GM18498 (cell line): ENCODE results near the gene MKS1.

Experiments used
- ATAC-seq: cut with Tn5 transposase; IDR thresholded peaks from one replicate; pipeline ENCODE4 v1.9.1; 2021; ENCODE audit warnings: mild to moderate bottlenecking, moderate library complexity; ENCODE audit not compliant: unreplicated experiment

MKS1 gene

GRCh38 chr17:58219007-58219788 is at the start of gene MKS1:
Gene MKS1 (minus strand): TSS chr17:58219255. CDS start chr17:58219230, 25 bp downstream.
- peak; percentile 96 for ATAC-seq

DNA sequence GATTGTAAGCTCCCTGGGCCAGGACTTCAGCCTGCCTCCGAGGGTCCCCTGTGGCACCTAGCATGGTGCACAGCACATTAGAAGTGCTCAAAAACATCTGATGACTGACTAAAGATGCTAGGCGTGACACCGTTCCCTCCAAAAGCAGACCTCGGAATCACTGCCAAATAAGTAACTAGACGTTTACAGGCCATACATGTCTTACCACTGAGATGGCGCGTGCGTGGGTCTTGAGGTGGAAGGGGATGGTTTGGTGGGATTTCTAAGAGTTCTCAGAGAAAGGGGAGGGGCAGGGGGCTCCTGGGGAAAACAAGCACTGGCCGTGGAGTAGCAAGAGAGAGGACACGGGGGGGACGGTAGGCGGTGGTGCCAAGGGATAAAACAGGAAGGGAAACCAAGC is 49.3 kb upstream of the MKS1 start:
- ATAC-seq, result no peak

DNA sequence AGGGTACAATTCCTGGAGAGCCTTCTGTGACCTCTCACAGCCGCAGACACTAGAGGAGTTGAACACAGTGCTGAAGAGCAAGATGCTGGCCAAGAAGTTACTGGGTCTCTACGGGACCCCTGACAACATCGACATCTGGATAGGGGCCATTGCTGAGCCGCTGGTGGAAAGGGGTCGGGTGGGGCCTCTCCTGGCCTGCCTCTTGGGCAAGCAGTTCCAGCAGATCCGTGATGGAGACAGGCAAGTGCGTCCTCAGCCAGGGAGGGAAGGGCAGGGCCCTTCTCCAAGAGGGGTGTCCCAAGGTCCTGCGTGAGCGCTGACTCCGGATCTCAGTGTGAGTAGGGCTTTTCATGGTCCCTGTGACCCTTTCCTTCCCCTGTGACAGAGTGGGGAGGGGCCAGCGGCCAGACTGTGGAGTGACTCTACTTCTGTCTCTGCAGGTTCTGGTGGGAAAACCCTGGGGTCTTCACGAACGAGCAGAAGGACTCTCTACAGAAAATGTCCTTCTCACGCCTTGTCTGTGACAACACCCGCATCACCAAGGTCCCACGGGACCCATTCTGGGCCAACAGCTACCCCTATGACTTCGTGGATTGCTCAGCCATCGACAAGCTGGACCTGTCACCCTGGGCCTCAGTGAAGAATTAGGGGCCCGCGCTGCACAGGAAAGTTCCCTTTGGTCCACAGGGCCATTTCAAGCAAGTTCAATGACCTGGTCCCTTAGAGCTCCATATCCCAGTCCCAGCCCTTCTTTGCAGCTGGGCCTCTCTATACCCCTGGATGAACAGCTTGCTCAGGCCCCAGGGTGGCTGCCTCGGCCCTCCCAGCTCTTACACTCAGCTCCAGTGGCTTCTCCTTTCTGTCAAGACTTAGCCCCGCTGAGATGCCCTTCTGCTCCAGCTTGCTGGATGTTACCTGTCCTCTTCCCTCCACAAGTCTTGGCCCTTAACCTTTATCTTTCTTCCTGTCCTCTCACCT is 48.6 kb upstream of the MKS1 start:
- no peak for ATAC-seq

DNA sequence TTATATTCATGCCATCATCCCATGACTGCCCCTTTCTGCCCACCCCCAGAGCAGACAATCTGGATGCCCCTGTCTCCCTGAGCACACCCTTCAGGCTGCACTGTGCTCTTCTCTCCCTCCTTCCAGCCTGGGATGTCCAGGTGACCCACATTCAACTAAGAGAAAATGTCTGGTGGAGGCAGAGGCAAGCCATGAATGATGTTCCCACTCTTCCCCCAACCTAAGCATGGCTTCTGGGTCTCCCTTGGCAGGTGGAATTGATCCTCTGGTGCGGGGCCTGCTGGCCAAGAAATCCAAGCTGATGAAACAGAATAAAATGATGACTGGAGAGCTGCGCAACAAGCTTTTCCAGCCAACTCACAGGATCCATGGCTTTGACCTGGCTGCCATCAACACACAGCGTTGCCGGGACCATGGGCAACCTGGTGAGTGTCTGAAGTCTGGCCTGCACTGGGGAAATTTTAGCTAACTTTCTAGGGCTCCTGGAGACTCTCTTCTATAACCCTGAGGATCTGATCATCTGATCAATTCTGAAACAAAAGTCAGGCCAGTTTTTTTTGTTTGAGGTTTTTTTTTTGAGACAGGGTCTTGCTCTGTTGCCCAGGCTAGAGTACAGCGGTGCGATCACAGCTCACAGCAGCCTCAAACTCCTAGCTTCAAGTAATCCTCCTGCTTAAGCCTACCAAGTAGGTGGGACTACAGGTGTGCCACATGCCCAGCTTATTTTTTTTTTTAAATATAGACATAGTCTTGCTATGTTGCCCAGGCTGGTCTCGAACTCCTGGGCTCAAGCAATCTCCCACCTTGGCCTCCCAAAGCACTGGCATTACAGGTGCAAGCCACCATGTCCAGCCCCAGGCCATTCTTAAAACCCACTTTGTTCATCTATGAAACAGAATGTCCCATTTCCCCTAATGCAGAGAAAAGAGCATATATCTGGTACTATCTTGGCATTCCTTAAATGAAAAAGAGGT is 47.1 kb upstream of the MKS1 start:
- no peak for ATAC-seq

- no peak for ATAC-seq
These were observed 46.2 kb upstream of the MKS1 start for GRCh38 chr17:58265271-58265670.

DNA sequence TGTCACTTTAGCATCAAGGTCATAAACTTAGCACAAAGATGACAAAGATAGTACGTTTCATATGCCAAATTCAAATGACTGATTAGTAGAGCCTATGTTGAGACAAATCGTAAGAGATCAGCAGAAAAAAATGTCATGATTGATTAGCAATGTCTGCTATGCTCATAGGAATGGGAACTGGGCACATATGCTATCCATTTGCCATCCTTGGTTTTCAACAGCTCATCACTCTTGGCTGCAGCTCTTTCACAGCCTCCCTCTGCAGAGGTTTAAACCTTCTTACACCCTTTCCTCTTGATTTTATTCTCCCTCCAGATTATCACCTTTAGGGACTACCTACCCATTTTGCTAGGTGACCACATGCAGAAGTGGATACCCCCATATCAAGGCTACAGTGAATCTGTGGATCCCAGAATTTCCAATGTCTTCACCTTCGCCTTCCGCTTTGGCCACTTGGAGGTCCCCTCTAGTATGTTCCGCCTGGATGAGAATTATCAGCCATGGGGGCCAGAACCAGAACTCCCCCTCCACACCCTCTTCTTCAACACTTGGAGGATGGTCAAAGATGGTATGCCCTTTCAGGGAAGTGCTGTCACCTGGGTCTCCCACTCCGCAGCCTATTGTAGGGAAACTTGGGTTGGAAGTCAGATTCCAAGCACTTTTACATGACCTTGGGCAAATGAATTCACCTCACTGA is 45.5 kb upstream of the MKS1 start:
- no peak for ATAC-seq

- no peak for ATAC-seq
These were observed 44.7 kb upstream of the MKS1 start for GRCh38 chr17:58263773-58264172.

- no peak for ATAC-seq
These were observed 43.1 kb upstream of the MKS1 start for GRCh38 chr17:58262149-58262548.

- no peak for ATAC-seq
These were observed 35.7 kb upstream of the MKS1 start for GRCh38 chr17:58254803-58255202.

DNA sequence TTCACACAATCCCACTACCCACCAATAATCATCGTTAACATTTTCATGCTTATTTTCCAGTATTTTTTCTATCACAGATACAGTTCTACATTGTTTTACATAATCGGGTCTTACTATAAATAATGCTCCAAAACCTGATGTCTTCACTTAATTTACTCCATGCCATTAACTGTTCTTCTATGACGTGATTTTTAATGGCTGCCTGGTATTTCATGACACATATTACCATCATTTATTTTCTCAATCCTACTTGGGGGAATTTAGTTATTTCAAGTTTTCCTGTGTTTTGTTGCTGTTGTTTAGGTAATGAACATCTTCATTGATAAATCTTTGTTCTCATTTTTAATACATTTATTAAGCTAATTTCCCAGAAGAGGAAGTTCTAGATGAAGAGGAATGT is 34.0 kb upstream of the MKS1 start:
- ATAC-seq, result no peak

GRCh38 chr17:58252141-58252540 is 33.1 kb upstream of the MKS1 start:
- no peak for ATAC-seq

DNA sequence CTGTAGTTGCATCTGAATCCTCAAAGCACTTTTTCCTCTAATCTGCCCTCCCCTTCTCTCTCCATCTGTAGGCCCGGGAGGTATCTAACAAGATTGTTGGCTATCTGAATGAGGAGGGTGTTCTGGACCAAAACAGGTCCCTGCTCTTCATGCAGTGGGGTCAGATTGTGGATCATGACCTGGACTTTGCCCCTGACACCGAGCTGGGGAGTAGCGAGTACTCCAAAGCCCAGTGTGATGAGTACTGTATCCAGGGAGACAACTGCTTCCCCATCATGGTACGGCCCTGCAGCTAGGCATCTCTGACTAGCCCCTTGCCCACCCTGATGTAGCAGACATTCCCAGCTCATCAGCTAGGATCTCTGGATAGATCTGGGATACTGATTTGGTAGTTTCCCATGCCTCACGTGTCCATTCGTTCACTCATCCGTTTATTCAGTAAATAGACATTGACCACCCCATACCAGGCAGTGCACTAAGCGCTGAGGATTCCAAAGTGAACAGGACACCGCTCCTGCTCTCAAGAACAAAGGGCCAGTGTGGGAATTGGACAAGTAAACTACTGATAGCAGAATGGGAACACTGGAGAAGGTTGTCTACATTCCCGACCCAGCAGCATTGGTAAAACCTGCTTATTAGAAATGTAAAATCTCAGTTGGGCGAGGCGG is 31.4 kb upstream of the MKS1 start:
- no peak for ATAC-seq

DNA sequence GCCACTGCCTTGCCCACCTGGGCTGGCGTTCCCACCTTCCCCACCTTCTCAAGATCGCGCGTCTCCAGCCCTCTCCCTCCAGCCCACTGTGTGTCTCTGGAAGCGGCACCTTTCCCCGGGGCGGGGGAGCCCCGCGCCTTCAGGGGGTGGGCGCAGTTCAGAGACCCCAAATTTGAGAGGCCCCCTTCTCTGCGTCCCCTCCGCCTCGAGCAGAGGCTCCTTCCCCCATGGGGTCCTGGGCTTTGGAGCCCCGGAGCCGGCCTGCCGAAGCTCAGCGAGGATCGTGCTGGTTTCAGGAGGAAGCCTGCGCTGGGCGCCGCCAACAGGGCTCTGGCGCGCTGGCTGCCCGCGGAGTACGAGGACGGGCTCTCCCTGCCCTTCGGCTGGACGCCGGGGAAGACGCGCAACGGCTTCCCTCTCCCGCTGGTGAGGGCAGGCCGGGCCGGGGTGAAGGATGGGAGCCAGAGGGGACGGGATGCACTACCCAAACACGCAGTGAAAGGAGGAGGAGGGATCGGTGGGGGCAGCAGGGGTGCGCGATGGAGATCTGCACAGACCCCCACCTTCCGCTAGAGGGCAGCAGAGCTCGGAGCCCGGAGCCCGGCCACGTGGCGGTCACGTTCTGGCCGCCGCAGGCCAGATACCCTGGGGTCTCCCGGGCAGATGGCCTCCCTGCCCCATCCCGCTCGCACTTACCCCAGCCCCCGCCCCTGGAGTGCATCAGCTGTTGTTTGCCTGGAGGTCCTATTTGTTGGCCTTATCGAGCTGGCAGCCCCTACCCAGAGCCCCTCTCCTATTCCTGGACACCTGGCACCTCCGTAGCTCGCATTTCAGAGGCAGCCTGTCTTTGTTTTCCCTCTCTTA is 30.4 kb upstream of the MKS1 start:
- ATAC-seq, result peak; percentile 77

GRCh38 chr17:58248955-58249269 is 29.9 kb upstream of the MKS1 start:
- no peak for ATAC-seq

DNA sequence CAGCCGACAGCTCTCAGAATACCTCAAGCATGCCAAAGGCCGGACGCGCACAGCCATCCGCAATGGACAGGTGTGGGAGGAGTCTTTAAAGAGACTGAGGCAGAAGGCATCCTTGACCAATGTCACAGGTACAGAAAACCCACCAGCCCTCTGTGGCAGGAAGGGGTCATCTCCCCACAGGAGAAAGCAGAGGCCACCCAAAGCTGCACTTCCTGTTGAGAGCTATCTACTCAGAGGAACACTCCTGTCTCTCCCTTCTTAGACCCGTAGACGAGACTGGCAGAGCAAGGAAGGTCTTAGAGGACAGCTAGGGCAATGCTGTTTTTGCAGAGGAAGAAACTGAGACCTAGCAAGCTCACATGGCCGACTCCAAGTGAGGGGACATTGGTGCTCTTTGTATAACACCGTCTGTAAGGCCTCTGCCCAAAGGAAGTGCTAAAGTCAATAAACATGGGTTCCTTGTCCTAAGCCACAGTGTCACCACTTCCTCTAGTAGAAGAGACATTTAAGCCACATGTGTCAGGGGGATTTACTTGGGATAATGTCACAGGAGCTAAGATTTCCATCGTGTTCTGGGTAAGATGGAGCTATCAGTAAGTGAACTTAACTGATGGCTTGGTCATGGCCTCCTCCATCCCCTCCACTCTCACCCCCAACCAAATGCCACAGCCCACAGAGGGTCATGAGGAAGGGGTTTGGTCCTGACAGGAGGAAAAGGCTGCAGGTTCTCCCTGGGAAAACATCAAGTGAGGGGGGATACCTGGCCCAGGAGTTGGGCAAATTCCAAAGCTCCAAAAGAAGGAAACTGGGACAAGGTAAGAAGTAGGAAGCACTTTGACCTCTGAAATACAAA is 28.7 kb upstream of the MKS1 start:
- ATAC-seq, result no peak

DNA sequence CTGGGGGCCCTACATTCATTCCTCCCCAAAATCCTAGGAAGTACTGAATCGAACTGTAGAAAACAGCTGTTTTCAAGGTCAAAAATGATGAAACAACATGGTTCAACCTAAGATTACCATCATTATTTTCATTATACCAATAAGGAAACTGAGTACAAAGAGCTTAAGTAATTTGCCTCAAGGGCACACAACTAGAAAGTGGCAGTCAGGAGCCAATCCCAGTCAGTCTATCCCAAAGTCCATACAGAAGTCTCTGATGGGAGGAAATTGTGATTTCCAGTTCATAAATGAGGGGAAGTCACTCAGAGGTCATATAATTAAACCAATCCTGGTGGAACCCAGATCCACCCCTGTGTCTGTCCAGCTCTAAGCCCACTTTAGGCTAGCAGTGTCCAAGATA is 27.7 kb upstream of the MKS1 start:
- no peak for ATAC-seq

GRCh38 chr17:58246104-58246740 is 27.2 kb upstream of the MKS1 start:
- no peak for ATAC-seq
